ENCODE data around the gene AGGF1.
"Not testable (repeated sequence)": the region's sequence is repeated elsewhere in the genome, so short reads cannot be mapped to it uniquely, and the experiment has no call there.

AGGF1 gene

GRCh38 chr5:77076961-77077828 lies 47.0 kb downstream of the AGGF1 start:
- peak; percentile 85 for DNase-seq
- H3K9me3 Mint-ChIP-seq: no peaks in the 10 kb centered on the region
- H3K27ac Mint-ChIP-seq: no peak overlapping the region
- H3K27me3 Mint-ChIP-seq (ENCODE audit: low read depth, poor library complexity): peaks cover 24% of the 10 kb centered on the region
- peak; percentile 59 for TF ChIP-seq CTCF (IDR thresholded peaks at IDR 0.05)
- peaks cover 12% of the 10 kb centered on the region for H3K4me1 Mint-ChIP-seq
- peak overlapping the region; percentile 75 for H3K4me3 Mint-ChIP-seq
- peaks cover 16% of the 10 kb centered on the region for H3K36me3 Mint-ChIP-seq (ENCODE audit: low read depth)

GRCh38 chr5:77077829-77078176 lies 47.6 kb downstream of the AGGF1 start:
- peaks cover 24% of the 10 kb centered on the region for H3K27me3 Mint-ChIP-seq (ENCODE audit: low read depth, poor library complexity)
- no peak overlapping the region for H3K27ac Mint-ChIP-seq
- peaks cover 12% of the 10 kb centered on the region for H3K4me1 Mint-ChIP-seq
- no peaks in the 10 kb centered on the region for H3K9me3 Mint-ChIP-seq
- no peak for DNase-seq
- H3K36me3 Mint-ChIP-seq (ENCODE audit: low read depth): peaks cover 22% of the 10 kb centered on the region
- no peak for TF ChIP-seq CTCF (IDR thresholded peaks at IDR 0.05)
- H3K4me3 Mint-ChIP-seq: peak overlapping the region; percentile 73

- not testable (repeated sequence) for H3K27ac Mint-ChIP-seq, H3K4me3 Mint-ChIP-seq, DNase-seq
- Mint-ChIP-seq H3K4me1 (peaks cover 18% of the 10 kb centered on the region), H3K9me3 (peaks cover 11% of the 10 kb centered on the region), H3K27me3 (ENCODE audit: low read depth, poor library complexity) (peaks cover 24% of the 10 kb centered on the region), H3K36me3 (ENCODE audit: low read depth) (peaks cover 45% of the 10 kb centered on the region)
These were observed 50.3 kb downstream of the AGGF1 start for GRCh38 chr5:77080479-77080878.

GRCh38 chr5:77080905-77081304 lies 50.7 kb downstream of the AGGF1 start:
- peaks cover 24% of the 10 kb centered on the region for H3K27me3 Mint-ChIP-seq (ENCODE audit: low read depth, poor library complexity)
- peaks cover 11% of the 10 kb centered on the region for H3K9me3 Mint-ChIP-seq
- DNase-seq: no peak
- no peak overlapping the region for H3K4me3 Mint-ChIP-seq
- no peak for TF ChIP-seq CTCF (IDR thresholded peaks at IDR 0.05)
- H3K4me1 Mint-ChIP-seq: peaks cover 22% of the 10 kb centered on the region
- H3K36me3 Mint-ChIP-seq (ENCODE audit: low read depth): peaks cover 45% of the 10 kb centered on the region
- no peak overlapping the region for H3K27ac Mint-ChIP-seq

GRCh38 chr5:77082280-77082679 lies 52.1 kb downstream of the AGGF1 start:
- Mint-ChIP-seq H3K4me3 (no peak overlapping the region), H3K4me1 (peaks cover 28% of the 10 kb centered on the region), H3K36me3 (ENCODE audit: low read depth) (peaks cover 41% of the 10 kb centered on the region), H3K27ac (no peak overlapping the region), H3K27me3 (ENCODE audit: low read depth, poor library complexity) (peaks cover 19% of the 10 kb centered on the region), H3K9me3 (peaks cover 11% of the 10 kb centered on the region)
- no peak for DNase-seq
- TF ChIP-seq CTCF (IDR thresholded peaks at IDR 0.05): no peak

GRCh38 chr5:77083088-77083487 lies 52.9 kb downstream of the AGGF1 start:
- peaks cover 14% of the 10 kb centered on the region for H3K27me3 Mint-ChIP-seq (ENCODE audit: low read depth, poor library complexity)
- TF ChIP-seq CTCF (IDR thresholded peaks at IDR 0.05): no peak
- H3K9me3 Mint-ChIP-seq: peaks cover 11% of the 10 kb centered on the region
- no peak overlapping the region for H3K4me3 Mint-ChIP-seq
- peaks cover 36% of the 10 kb centered on the region for H3K4me1 Mint-ChIP-seq
- no peak overlapping the region for H3K27ac Mint-ChIP-seq
- DNase-seq: no peak
- peaks cover 41% of the 10 kb centered on the region for H3K36me3 Mint-ChIP-seq (ENCODE audit: low read depth)

All from nephron progenitor cell (in vitro differentiated cells).